ENCODE data around the gene CSTF1. TPM values are rescaled to one million over a fixed set of nuclear protein-coding genes. Genes with fewer than 3 reads are reported as not detected.

CSTF1 gene
- total and polyA plus RNA-seq, 8 donors: 30.0 to 44.6 (median 41.5) TPM

GRCh38 chr20:56353356-56353755 is 39.1 kb upstream of the CSTF1 start:
- no peak overlapping the region for H3K4me3 ChIP-seq
- no peaks in the 10 kb centered on the region for H3K9me3 ChIP-seq
- DNase-seq (no peak), ATAC-seq (no peak)
- no peaks in the 10 kb centered on the region for H3K36me3 ChIP-seq
- TF ChIP-seq, protein P1, sequence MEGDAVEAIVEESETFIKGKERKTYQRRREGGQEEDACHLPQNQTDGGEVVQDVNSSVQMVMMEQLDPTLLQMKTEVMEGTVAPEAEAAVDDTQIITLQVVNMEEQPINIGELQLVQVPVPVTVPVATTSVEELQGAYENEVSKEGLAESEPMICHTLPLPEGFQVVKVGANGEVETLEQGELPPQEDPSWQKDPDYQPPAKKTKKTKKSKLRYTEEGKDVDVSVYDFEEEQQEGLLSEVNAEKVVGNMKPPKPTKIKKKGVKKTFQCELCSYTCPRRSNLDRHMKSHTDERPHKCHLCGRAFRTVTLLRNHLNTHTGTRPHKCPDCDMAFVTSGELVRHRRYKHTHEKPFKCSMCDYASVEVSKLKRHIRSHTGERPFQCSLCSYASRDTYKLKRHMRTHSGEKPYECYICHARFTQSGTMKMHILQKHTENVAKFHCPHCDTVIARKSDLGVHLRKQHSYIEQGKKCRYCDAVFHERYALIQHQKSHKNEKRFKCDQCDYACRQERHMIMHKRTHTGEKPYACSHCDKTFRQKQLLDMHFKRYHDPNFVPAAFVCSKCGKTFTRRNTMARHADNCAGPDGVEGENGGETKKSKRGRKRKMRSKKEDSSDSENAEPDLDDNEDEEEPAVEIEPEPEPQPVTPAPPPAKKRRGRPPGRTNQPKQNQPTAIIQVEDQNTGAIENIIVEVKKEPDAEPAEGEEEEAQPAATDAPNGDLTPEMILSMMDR (IDR thresholded peaks at IDR 0.05): no peak
- peaks cover 2 to 3% of the 10 kb centered on the region in 2 donors for H3K4me1 ChIP-seq
- H3K27ac ChIP-seq: no peak overlapping the region
- H3K27me3 ChIP-seq: peaks cover 0 to 22% of the 10 kb centered on the region in 2 donors
- intact Hi-C loops (cut with DNase I): no loop called here

GRCh38 chr20:56358070-56358469 is 34.4 kb upstream of the CSTF1 start:
- Histone ChIP-seq H3K27ac (no peak overlapping the region), H3K36me3 (no peaks in the 10 kb centered on the region), H3K27me3 (no peaks in the 10 kb centered on the region), H3K4me3 (peak overlapping the region in 1 of 2 donors; percentile 70), H3K4me1 (peaks cover 3 to 21% of the 10 kb centered on the region in 2 donors), H3K9me3 (no peaks in the 10 kb centered on the region)
- TF ChIP-seq, protein P1 (IDR thresholded peaks at IDR 0.05): no peak
- no peak for DNase-seq
- no peak for ATAC-seq
- intact Hi-C loops (cut with DNase I): no loop called here

DNA sequence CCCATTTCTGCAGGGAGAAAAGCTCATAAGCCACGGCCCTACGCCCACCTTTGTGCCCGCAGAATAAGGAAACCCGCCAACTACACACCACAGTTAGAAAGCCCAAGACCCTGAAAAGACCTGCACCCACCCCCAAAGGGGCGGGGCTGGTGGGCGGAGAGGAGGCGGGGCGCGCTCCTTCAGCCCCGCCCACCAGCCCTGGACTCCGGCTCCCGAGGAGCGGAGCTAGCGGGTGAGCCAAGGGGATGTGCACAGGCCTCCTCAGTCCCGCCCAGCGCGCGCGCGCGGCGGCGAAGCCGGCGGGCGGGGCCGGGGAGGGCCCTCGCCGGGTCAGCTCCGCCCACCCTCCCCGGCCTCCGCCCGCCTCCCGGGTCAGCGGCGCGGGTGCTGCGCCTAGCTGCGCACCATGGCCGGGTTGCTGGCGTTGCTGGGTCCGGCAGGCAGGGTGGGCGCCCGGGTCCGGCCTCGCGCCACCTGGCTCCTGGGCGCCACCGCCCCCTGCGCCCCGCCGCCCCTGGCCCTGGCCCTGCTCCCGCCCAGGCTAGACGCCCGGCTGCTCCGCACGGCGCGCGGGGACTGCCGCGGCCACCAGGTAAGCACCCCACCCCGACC is 33.7 kb upstream of the CSTF1 start, which contains the start of gene FAM210B:
TSS of gene FAM210B (plus strand) at position 375 of the 612 bp plus-strand sequence. CDS start at position 407, 32 bp downstream.
- Histone ChIP-seq H3K4me3 (peak within 1 kb of the TSS; percentile 70 to 79), H3K27me3 (no peaks in the 10 kb centered on the region), H3K4me1 (peaks cover 3 to 21% of the 10 kb centered on the region in 2 donors), H3K27ac (peak within 1 kb of the TSS; percentile 48 to 69), H3K36me3 (no peaks in the 10 kb centered on the region), H3K9me3 (no peaks in the 10 kb centered on the region)
- ATAC-seq (peak; percentile 97), DNase-seq (peak; percentile 79 to 97 (median 92))
- intact Hi-C loops (cut with DNase I): no loop called here
- TF ChIP-seq, protein P1 (IDR thresholded peaks at IDR 0.05): no peak

GRCh38 chr20:56359212-56360132 is 33.0 kb upstream of the CSTF1 start:
- H3K9me3 ChIP-seq: no peaks in the 10 kb centered on the region
- peak; percentile 72 for ATAC-seq
- H3K27me3 ChIP-seq: no peaks in the 10 kb centered on the region
- intact Hi-C loops (cut with DNase I): no loop called here
- peak; percentile 45 to 83 (median 52) for DNase-seq
- H3K4me1 ChIP-seq: peaks cover 3 to 21% of the 10 kb centered on the region in 2 donors
- no peaks in the 10 kb centered on the region for H3K36me3 ChIP-seq
- H3K27ac ChIP-seq: peak overlapping the region; percentile 48 to 69
- TF ChIP-seq, protein P1 (IDR thresholded peaks at IDR 0.05): no peak
- peak overlapping the region; percentile 70 to 79 for H3K4me3 ChIP-seq

Measured in left lung (tissue), 10 donors.